Left ventricle myocardium inferior (tissue), 1 donor: ENCODE data around the gene P2RY6. TPM values are rescaled to one million over a fixed set of nuclear protein-coding genes. Genes with fewer than 3 reads are reported as not detected.

Source experiments
- total RNA-seq: library from RNA; stranded (reverse); fragmentation: NEBNext Ultra II Directional; extraction: Animal tissue kit (Norgen Biotek cat#: 25700); gene quantifications from one replicate; pipeline ENCODE4 v1.2.1, GENCODE V29; 2021
- donor health status: DM: no; HTN: yes; CAD: no; lungs with severe emphysema.

P2RY6 gene
- total RNA-seq, 1 donor from 2014 or later: 2.2 TPM

Other genes starting within 250 kb of the P2RY6 start
- 43.4 TPM for gene FCHSD2, start 130.0 kb upstream of the P2RY6 start, total RNA-seq
- 19.8 TPM for gene P2RY2, start 54.1 kb upstream of the P2RY6 start, total RNA-seq
- gene ARHGEF17, start 35.9 kb downstream of the P2RY6 start, total RNA-seq: 53.1 TPM
- 1.6 TPM for gene RELT, start 104.1 kb downstream of the P2RY6 start, total RNA-seq